Limb (tissue), 2 donors: Measurements from ENCODE around the gene VLDLR.

ENCODE experiments used
- DNase-seq, 2 donors: peaks; one replicate each; pipeline ENCODE4 v3.0.0-alpha.2; 2016; ENCODE audit errors: extremely low spot score in 2 of 2

VLDLR gene

GRCh38 chr9:2620919-2621721 is 467 bp upstream of the VLDLR start:
- DNase-seq, result peak in 1 of 2 donors; percentile 69

DNA sequence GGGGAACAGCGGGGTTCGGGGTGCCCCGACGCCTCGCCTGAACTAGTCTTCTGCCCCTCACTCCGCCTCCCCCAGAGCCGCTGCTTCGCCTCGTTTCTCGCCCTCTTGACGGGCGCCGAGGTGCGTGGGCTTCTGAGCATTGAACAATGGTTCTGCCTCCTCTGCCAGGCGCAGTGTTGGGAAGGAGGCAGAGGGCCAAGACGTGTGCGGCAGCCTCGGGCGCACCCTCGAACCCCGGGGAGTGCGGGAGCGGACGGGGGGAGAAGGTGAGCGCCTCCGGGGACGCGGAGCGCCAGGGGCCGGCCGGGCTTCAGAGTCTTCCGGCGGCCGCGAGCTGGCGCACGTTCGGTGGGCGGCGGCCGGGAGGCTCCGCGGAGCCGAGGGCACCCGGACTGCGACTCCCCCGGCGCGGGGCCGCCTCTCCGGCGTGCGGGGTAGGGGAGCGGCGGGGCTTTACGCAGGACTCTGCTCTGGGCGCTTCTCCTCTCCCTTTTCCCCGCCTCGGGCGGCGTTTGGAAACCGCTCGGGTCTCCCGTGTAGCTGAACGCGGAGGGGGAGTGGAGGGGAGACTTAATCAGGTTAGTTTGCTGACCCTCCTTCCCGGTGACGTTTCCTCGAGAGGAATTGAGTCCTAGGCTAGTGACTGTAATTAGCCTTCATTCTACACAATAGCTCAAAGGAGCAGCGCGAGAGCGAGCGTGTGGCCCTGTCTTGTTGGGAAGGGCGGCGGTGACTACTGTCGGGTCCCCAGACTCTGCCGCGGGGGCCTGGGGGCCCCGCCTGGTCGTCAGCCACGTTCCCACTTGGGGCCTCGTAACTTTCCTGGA is 1.1 kb downstream of the VLDLR start:
- peak in 1 of 2 donors; percentile 77 for DNase-seq

- DNase-seq, result peak in 1 of 2 donors; percentile 13
These were observed 1.9 kb downstream of the VLDLR start for GRCh38 chr9:2623288-2624050.

DNA sequence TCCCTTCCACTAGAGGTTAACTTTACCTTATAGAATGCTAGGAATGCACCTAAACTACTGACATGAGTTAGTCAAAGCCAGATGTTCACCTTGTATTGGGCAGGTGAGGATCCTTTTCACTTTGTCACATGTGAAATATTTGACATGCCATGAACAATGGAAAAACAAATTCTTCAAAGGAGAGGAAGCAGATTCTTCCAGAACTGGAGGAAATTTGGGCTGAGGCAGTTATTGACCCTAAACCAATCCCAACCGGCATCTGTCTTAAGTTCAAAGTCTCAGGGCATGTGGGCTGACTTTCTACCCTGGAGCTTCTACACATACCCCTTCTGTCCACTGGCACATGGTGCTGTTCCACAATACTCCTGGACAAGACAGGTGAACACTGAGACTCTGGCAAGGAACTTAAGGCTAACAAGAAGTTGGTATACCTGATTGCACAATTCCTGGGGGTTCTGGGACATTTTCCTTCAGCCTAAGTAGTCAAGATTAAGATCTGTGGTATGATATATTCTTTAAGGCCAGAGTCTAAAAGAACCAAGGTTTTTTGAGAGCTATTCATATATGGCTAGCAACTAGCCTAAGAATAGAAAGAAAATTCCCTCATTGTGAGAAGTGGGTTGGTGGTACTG is 2.6 kb downstream of the VLDLR start:
- DNase-seq, result no peak

GRCh38 chr9:2625427-2625826 is 3.8 kb downstream of the VLDLR start:
- DNase-seq, result no peak

GRCh38 chr9:2628919-2629318 is 7.3 kb downstream of the VLDLR start:
- no peak for DNase-seq

- no peak for DNase-seq
These were observed 8.6 kb downstream of the VLDLR start for GRCh38 chr9:2630158-2630557.

GRCh38 chr9:2631263-2631662 is 9.7 kb downstream of the VLDLR start:
- DNase-seq, result no peak

DNA sequence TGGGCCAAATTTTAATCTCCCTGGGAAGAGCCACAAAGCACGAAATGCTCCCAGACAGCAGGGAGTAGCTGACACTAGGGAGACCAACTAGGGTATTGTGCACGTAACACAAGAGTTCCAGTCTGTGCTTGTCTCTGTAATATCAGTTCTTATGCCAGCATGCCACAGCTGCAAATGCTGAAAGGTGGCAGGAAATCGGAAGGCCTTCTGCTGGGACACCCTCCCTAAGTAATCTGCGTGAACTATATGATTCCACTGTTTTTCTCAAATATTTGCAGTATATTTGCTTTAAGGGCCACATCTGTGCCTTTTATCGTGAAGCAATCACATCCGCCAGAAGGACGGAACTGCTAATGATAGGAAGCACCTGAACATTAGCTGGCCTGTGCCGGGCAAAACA is 12.6 kb downstream of the VLDLR start:
- DNase-seq, result no peak

DNA sequence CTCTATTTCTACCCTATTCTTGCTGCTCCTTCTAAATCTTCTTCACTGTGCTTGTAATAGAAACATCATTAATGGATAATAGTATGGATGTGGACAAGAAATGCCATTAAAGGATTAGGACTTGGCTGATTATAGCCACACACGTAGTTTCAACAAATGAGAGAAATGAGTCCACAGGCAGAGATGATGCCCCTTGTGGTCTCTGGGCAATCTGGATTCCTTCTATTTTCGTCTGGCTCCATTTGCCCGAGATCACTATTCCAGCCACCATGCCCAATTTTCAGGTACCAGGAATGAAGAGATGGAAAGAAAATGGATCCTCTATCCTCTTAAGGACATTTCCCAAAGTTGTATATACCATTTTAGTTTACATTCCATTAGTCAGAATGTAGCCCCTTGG is 13.2 kb downstream of the VLDLR start:
- DNase-seq, result no peak

DNA sequence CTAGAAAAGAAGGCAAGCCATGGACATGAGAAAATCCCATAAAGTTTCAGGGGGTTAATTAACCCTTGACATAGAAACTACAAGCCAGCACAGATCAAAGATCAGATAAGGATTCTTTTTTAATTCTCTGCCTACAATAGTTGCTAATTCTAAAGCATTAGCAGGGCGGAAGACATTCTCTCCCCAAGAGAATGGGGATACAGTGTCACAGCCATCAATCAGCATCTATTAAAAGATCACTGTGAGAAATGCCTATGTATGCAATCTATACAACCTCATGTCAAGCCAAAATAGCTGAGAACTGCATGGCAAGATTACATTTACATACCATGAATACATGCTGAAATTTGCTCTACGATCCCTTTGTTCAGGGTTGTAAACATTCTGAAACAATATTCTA is 14.3 kb downstream of the VLDLR start:
- no peak for DNase-seq

DNA sequence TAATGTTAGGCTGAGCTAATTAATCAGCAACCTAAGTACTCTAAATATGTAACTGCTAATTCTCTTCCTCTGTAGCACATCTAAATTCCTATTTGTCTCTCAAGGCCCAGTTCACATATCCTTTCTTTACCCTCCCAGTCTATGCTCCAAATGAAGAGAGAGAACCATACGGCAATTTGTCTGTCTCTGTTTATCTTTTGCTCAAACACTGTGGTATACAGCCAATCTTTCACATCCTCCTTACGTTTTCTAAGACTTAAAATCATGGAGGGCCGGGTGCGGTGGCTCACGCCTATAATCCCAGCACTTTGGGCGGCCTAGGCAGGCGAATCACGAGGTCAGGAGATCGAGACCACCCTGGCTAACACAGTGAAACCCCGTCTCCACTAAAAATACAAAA is 15.8 kb downstream of the VLDLR start:
- no peak for DNase-seq

- DNase-seq, result no peak
These were observed 17.5 kb downstream of the VLDLR start for GRCh38 chr9:2638871-2639673.

- no peak for DNase-seq
These were observed 18.2 kb downstream of the VLDLR start for GRCh38 chr9:2639786-2640185.

DNA sequence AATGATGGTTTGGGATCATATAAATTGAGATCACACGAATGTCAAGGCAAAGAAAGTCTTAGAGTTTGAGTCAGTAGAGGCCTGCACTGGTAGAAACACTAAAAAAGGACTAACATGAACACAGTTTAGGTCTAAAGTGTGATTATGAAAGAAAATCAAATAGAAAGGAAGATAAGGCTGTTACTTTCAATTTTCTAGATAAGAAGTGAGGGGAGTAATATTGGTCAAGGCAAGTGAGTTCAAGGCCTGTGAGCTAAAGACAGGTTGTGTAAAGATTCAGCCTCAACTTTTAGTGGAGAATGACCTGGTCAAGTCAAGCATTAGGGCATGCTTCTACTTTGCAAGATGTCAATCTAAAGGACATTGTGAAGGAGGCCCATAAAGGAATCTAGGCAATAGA is 19.0 kb downstream of the VLDLR start:
- DNase-seq, result no peak

DNA sequence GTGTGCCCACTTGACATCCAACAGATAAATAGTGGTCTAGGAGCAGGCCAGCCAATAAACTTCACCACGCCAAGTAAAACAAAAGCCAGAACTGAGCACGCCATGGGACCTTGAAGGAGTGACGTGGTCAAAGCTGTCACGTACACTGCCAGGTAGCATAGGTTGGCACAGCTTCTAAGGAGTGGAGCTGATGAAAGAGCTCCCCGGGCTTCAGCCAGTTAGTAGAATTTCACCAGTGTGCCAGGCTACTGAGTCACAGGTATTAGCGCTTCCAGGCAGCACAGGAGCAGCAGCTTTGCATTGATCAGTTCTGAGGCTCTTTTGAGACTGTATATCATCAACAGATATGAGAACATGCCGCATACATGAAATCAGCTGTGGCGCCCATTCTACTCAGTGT is 19.4 kb downstream of the VLDLR start:
- DNase-seq, result no peak

GRCh38 chr9:2642068-2642467 is 20.5 kb downstream of the VLDLR start:
- DNase-seq, result no peak

DNA sequence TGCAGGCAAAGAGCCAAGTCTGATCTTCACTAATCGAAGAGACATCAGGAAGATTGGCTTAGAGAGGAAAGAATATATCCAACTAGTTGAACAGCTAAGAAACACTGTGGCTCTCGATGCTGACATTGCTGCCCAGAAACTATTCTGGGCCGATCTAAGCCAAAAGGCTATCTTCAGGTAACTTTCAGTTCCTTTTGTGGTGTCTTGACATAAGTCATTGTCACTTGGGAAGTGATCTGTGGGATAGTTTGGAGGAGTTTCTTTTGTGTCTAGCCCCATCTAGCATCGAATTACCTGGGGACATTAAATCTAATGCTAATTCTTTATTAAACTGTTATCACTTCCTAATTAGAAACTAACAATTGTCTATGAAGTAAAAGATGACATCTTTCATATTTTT is 24.0 kb downstream of the VLDLR start:
- no peak for DNase-seq

DNA sequence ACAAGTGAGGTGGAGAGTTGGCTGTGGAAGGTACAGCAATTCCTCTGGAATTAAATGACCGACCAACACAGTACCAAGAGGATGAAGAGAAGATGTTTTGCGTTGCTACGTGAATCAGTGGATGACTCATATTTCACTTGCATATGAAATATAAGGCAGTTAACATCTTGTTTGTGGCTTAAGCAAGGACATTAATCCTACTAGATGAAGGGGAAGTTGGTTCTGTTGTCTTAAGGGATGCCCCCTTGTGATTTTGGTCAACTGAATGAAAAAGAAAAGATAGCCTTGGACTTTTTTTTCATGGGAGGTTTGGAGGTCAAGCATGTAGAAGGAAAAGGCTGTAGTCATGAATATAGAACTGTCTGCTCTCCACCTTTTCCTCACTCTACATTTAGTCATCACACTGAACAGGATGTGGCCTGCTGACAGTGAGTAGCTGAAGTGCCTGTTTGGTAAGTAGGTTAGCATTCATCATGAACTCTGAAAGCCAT is 33.9 kb downstream of the VLDLR start:
- no peak for DNase-seq

DNA sequence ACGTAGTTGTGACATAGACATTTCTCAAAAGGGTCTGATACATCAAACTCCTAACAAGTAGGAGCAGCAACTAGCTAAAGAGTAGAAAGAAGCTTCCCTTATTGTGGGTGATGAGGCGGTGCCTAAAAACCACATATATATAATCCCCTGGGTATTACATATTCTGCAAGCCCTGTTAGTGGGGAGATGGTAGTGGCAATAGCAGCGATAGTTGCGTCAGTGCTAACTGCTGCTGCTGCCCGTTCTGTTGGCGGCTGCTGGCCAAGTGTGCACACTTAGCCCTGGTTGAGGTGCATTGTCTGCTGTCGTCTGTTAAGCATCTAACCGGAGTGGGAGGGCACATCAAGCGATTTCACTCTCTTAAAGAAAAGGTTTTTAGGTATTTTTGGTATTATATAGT is 35.8 kb downstream of the VLDLR start:
- DNase-seq, result no peak

DNA sequence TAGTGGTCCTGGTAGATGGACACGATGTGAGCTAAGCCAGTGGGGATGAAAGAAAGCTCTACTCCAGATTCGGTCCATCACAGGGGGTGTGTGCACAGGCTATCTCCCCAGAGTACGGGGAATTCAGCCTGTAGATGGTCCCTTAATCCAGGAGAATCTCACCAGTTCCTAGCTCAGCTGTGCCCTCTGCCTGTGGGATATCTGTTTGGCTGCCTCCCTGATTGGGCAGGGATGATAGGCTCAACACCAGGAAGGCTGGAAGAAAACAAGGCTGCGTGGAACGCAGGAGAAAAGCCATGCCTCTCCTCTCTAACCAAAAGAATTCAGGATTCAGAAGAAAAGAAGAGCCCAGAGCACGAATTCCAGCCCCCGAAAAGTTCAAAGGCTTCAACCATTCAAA is 40.9 kb downstream of the VLDLR start:
- no peak for DNase-seq
